Measurements from ENCODE around the gene SLC35F6. TPM values are rescaled to one million over a fixed set of nuclear protein-coding genes. Genes with fewer than 3 reads are reported as not detected.

SLC35F6 gene
- total RNA-seq, 1 experiment from 2014 or later: 67.3 TPM

DNA sequence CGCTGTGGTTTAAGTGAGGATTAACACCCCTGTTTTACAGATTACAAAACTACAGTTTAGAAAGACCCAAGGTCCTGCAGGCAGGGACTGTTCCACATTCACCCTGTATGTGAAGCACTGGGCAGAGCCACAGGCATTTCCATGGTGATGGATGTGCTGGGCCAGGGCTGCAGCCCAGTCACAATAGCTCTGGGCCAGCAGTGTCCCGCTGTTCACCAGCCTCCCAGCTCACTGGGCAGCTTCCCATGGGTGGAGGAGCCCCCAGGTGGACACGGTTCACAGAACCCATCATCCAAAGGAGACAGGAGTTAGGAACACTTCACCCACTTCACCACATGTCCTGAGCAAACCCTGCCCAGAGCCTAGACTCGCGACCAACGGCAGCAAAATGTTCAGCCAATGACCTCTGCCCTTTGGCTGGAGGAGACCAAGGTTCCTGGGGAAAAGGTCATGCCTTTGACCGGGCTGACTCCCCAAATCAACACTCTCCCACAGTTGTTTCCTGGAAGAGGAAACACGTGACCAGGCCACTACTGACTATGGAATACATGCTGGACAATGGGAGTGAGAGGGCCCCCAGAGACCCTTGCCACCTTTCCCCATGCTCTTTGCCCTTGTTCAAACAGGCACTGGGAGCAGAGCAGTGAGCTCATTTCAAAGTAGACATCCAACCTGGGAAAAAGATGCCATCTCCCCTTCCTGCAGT, 28.0 kb upstream of the SLC35F6 start:
- Histone ChIP-seq H3K36me3 (ENCODE audit: control insufficient read depth, insufficient read depth, low read length) (no peaks in the 10 kb centered on the region), H3K4me3 (ENCODE audit: low read depth in 2 of 2, low read length in 2 of 2) (no peak overlapping the region), H3K27me3 (ENCODE audit: control insufficient read depth, insufficient read depth, low read length) (no peaks in the 10 kb centered on the region), H3K9me3 (ENCODE audit: control insufficient read depth, insufficient read depth, low read depth, low read length) (no peaks in the 10 kb centered on the region), H3K4me1 (ENCODE audit: control insufficient read depth, insufficient read depth, low read length) (peaks cover 19% of the 10 kb centered on the region), H3K27ac (ENCODE audit: low read length) (peak overlapping the region; percentile 54)
- intact Hi-C loops (cut with micrococcal nuclease; ENCODE audit: unreplicated experiment): no loop called here
- CTCF ChIA-PET: no interaction called here
- TF ChIP-seq TCF7L2 (IDR thresholded peaks at IDR 0.05; ENCODE audit: low read depth, low read length): no peak
- TF ChIP-seq POLR2AphosphoS5 (IDR thresholded peaks at IDR 0.05; ENCODE audit: low read depth, low read length): peak; percentile 46; the same call in 1 of the 2 replicates
- TF ChIP-seq SIN3A (IDR thresholded peaks at IDR 0.05; ENCODE audit: borderline replicate concordance, insufficient read depth, low read depth, low read length): no peak
- TF ChIP-seq CTCF (IDR thresholded peaks at IDR 0.05): no peak
- POLR2A ChIA-PET: interaction anchor here (0.7 kb wide), 1 partner anchor 95 kb away, joined by 16 read pairs; the partner anchor contains the start of gene CIB4
- BruUV-seq (replicated peaks): no TSS peak
- in situ Hi-C loops (cut with HindIII; ENCODE audit: low pct_unique_long_range_greater_than_20kb, low sequenced_read_pairs): no loop called here
- ATAC-seq (peak; percentile 80), DNase-seq (ENCODE audit: low read depth, low spot score) (no peak)

DNA sequence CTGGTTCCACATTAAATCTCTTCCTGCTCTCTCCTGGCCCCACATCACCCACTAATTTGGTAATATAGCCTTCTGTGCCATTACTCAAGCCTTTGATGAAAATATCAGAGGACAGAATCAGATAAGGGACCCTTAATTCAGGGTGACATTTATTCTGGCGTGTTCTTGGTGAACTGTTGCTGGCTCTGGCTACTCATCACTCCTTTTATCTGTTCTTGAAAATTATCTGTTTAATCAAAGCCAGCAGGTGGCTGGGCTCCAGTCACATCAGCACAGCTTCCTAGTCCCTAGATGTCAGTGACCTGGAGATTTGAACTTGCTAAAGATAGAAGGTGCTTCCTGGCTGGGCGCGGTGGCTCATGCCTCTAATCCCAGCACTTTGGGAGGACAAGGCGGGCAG, 26.9 kb upstream of the SLC35F6 start:
- in situ Hi-C loops (cut with HindIII; ENCODE audit: low pct_unique_long_range_greater_than_20kb, low sequenced_read_pairs): no loop called here
- no peak for DNase-seq (ENCODE audit: low read depth, low spot score)
- Histone ChIP-seq H3K4me1 (ENCODE audit: control insufficient read depth, insufficient read depth, low read length) (peaks cover 19% of the 10 kb centered on the region), H3K27me3 (ENCODE audit: control insufficient read depth, insufficient read depth, low read length) (no peaks in the 10 kb centered on the region), H3K27ac (ENCODE audit: low read length) (peak overlapping the region; percentile 20; the same call in 1 of the 2 replicates), H3K4me3 (ENCODE audit: low read depth in 2 of 2, low read length in 2 of 2) (no peak overlapping the region), H3K36me3 (ENCODE audit: control insufficient read depth, insufficient read depth, low read length) (no peaks in the 10 kb centered on the region), H3K9me3 (ENCODE audit: control insufficient read depth, insufficient read depth, low read depth, low read length) (no peaks in the 10 kb centered on the region)
- ChIA-PET POLR2A (no interaction called here), CTCF (no interaction called here)
- ATAC-seq: no peak
- intact Hi-C loops (cut with micrococcal nuclease; ENCODE audit: unreplicated experiment): no loop called here
- TF ChIP-seq TCF7L2 (IDR thresholded peaks at IDR 0.05; ENCODE audit: low read depth, low read length) (no peak), CTCF (IDR thresholded peaks at IDR 0.05) (no peak), POLR2AphosphoS5 (IDR thresholded peaks at IDR 0.05; ENCODE audit: low read depth, low read length) (no peak), SIN3A (IDR thresholded peaks at IDR 0.05; ENCODE audit: borderline replicate concordance, insufficient read depth, low read depth, low read length) (no peak)
- TF ChIP-seq, protein P1, sequence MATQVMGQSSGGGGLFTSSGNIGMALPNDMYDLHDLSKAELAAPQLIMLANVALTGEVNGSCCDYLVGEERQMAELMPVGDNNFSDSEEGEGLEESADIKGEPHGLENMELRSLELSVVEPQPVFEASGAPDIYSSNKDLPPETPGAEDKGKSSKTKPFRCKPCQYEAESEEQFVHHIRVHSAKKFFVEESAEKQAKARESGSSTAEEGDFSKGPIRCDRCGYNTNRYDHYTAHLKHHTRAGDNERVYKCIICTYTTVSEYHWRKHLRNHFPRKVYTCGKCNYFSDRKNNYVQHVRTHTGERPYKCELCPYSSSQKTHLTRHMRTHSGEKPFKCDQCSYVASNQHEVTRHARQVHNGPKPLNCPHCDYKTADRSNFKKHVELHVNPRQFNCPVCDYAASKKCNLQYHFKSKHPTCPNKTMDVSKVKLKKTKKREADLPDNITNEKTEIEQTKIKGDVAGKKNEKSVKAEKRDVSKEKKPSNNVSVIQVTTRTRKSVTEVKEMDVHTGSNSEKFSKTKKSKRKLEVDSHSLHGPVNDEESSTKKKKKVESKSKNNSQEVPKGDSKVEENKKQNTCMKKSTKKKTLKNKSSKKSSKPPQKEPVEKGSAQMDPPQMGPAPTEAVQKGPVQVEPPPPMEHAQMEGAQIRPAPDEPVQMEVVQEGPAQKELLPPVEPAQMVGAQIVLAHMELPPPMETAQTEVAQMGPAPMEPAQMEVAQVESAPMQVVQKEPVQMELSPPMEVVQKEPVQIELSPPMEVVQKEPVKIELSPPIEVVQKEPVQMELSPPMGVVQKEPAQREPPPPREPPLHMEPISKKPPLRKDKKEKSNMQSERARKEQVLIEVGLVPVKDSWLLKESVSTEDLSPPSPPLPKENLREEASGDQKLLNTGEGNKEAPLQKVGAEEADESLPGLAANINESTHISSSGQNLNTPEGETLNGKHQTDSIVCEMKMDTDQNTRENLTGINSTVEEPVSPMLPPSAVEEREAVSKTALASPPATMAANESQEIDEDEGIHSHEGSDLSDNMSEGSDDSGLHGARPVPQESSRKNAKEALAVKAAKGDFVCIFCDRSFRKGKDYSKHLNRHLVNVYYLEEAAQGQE (IDR thresholded peaks at IDR 0.05; ENCODE audit: insufficient read depth in 1 of 2, low read depth in 2 of 2, low read length in 1 of 2): no peak
- no TSS peak for BruUV-seq (replicated peaks)
